ENCODE measurements around the gene TBC1D5. TPM values are rescaled to one million over a fixed set of nuclear protein-coding genes. Genes with fewer than 3 reads are reported as not detected.

TBC1D5 gene
- total and polyA plus RNA-seq, 2 donors (not counting 1 experiment from before 2014, with no cell fraction given), result 22.6 to 111 TPM

- no peaks in the 10 kb centered on the region for H3K4me1 ChIP-seq (ENCODE audit: control insufficient read depth in 2 of 2, insufficient read depth in 2 of 2, low read length in 2 of 2)
- no peak overlapping the region for H3K9ac ChIP-seq (ENCODE audit: low read length)
- intact Hi-C loops (cut with micrococcal nuclease), result loop anchor here (1.0 kb wide), 2 partner anchors 154 to 812 kb away; no protein-coding TSS in a partner anchor
- no peak overlapping the region for H2AFZ ChIP-seq (ENCODE audit: insufficient read depth, low read depth, low read length, poor library complexity, severe bottlenecking)
- POLR2A ChIA-PET, result no interaction called here
- peak; percentile 83 for TF ChIP-seq CTCF (IDR thresholded peaks at IDR 0.05)
- TF ChIP-seq EZH2 (IDR thresholded peaks at IDR 0.05; ENCODE audit: borderline replicate concordance, insufficient read depth, low read depth, low read length, poor library complexity, severe bottlenecking), result no peak
- no peaks in the 10 kb centered on the region for H3K27me3 ChIP-seq (replicated peaks in 1 of 4; ENCODE audit: control extremely low read depth in 1 of 4, control insufficient read depth in 3 of 4, insufficient read depth in 4 of 4, low read length in 3 of 4)
- no peaks in the 10 kb centered on the region for H4K20me1 ChIP-seq (ENCODE audit: control insufficient read depth, insufficient read depth, low read length, poor library complexity, severe bottlenecking)
- Mint-ChIP-seq H3K9me3 (ENCODE audit: insufficient read depth) (no peaks in the 10 kb centered on the region), H3K27ac (no peak overlapping the region), H3K4me3 (no peak overlapping the region), H3K27me3 (no peaks in the 10 kb centered on the region), H3K4me1 (no peaks in the 10 kb centered on the region)
- peaks cover 0 to 3% of the 10 kb centered on the region in 2 experiments for H3K36me3 ChIP-seq (replicated peaks in 1 of 2; ENCODE audit: control extremely low read depth in 1 of 2, control insufficient read depth in 1 of 2, extremely low read depth in 1 of 2, insufficient read depth in 2 of 2, low read length in 1 of 2)
- H3K9me3 ChIP-seq (ENCODE audit: control extremely low read depth in 1 of 3, control insufficient read depth in 2 of 3, insufficient read depth in 1 of 3, low read length in 2 of 3), result peaks cover 0 to 5% (median 3%) of the 10 kb centered on the region in 3 donors
- H3K79me2 ChIP-seq (ENCODE audit: control insufficient read depth, insufficient read depth, low read length), result no peaks in the 10 kb centered on the region
- no peak overlapping the region for H3K4me2 ChIP-seq (replicated peaks; ENCODE audit: low read depth, low read length, poor library complexity, severe bottlenecking)
- CTCF ChIA-PET, result interaction anchor here (0.5 to 3.3 kb wide), 24 partner anchors 9 to 822 kb away, joined by 3 to 24 read pairs (median 4); no protein-coding TSS in a partner anchor
- ATAC-seq (ENCODE audit: low read depth) (no peak), DNase-seq (peak; percentile 67)
- no peak overlapping the region for H3K4me3 ChIP-seq (ENCODE audit: control extremely low read depth in 1 of 5, extremely low read depth in 1 of 5, insufficient read depth in 1 of 5, low read depth in 2 of 5, low read length in 4 of 5)
- H3K27ac ChIP-seq (ENCODE audit: low read length in 2 of 2), result no peak overlapping the region
Observed at GRCh38 chr3:17412950-17413530, 329.4 kb downstream of the TBC1D5 start.

GRCh38 chr3:17411157-17411877 lies 331.1 kb downstream of the TBC1D5 start:
- no peaks in the 10 kb centered on the region for H4K20me1 ChIP-seq (ENCODE audit: control insufficient read depth, insufficient read depth, low read length, poor library complexity, severe bottlenecking)
- peaks cover 0 to 3% of the 10 kb centered on the region in 2 experiments for H3K36me3 ChIP-seq (replicated peaks in 1 of 2; ENCODE audit: control extremely low read depth in 1 of 2, control insufficient read depth in 1 of 2, extremely low read depth in 1 of 2, insufficient read depth in 2 of 2, low read length in 1 of 2)
- no peak overlapping the region for H3K4me3 ChIP-seq (ENCODE audit: control extremely low read depth in 1 of 5, extremely low read depth in 1 of 5, insufficient read depth in 1 of 5, low read depth in 2 of 5, low read length in 4 of 5)
- Mint-ChIP-seq H3K4me1 (no peaks in the 10 kb centered on the region), H3K27me3 (no peaks in the 10 kb centered on the region), H3K4me3 (no peak overlapping the region), H3K27ac (no peak overlapping the region), H3K9me3 (ENCODE audit: insufficient read depth) (no peaks in the 10 kb centered on the region)
- H3K9ac ChIP-seq (ENCODE audit: low read length), result no peak overlapping the region
- no peaks in the 10 kb centered on the region for H3K4me1 ChIP-seq (ENCODE audit: control insufficient read depth in 2 of 2, insufficient read depth in 2 of 2, low read length in 2 of 2)
- no peaks in the 10 kb centered on the region for H3K27me3 ChIP-seq (replicated peaks in 1 of 4; ENCODE audit: control extremely low read depth in 1 of 4, control insufficient read depth in 3 of 4, insufficient read depth in 4 of 4, low read length in 3 of 4)
- intact Hi-C loops (cut with micrococcal nuclease), result no loop called here
- no peak overlapping the region for H2AFZ ChIP-seq (ENCODE audit: insufficient read depth, low read depth, low read length, poor library complexity, severe bottlenecking)
- H3K27ac ChIP-seq (ENCODE audit: low read length in 2 of 2), result no peak overlapping the region
- WGBS (ENCODE audit: insufficient coverage), result no CpG with 5 or more reads among the region's 3 CpGs
- no peak for TF ChIP-seq CTCF (IDR thresholded peaks at IDR 0.05)
- no peak for TF ChIP-seq EZH2 (IDR thresholded peaks at IDR 0.05; ENCODE audit: borderline replicate concordance, insufficient read depth, low read depth, low read length, poor library complexity, severe bottlenecking)
- H3K9me3 ChIP-seq (ENCODE audit: control extremely low read depth in 1 of 3, control insufficient read depth in 2 of 3, insufficient read depth in 1 of 3, low read length in 2 of 3), result peaks cover 0 to 5% (median 3%) of the 10 kb centered on the region in 3 donors
- CTCF ChIA-PET, result interaction anchor here (0.7 to 1.2 kb wide), 3 partner anchors 12 to 811 kb away, joined by 3 read pairs; no protein-coding TSS in a partner anchor
- no peak overlapping the region for H3K4me2 ChIP-seq (replicated peaks; ENCODE audit: low read depth, low read length, poor library complexity, severe bottlenecking)
- DNase-seq, result no peak
- no peak for ATAC-seq (ENCODE audit: low read depth)
- H3K79me2 ChIP-seq (ENCODE audit: control insufficient read depth, insufficient read depth, low read length), result no peaks in the 10 kb centered on the region
- POLR2A ChIA-PET, result interaction anchor here (0.7 kb wide), 1 partner anchor 303 kb away, joined by 3 read pairs; no protein-coding TSS in a partner anchor

All from B cell (primary cell).